OCI-LY7 (cell line): ENCODE data around the gene ELP1. TPM values are rescaled to one million over a fixed set of nuclear protein-coding genes. Genes with fewer than 3 reads are reported as not detected.

Experiments used
- small RNA-seq: library from RNA; depleted of rRNA; stranded (forward); fragments of <200 nt; gene quantifications from one replicate; pipeline ENCODE3, GENCODE V24; 2014
- total RNA-seq, 2 experiments: library from RNA; depleted of rRNA in 1 of 2; stranded (reverse); fragments of >200 nt in 1 of 2; shearing (Covaris generic) in 1 of 2; gene quantifications; 2 replicates each; pipeline ENCODE4 v1.2.3, GENCODE V29; 2014 to 2022

The ELP1 gene
- total RNA-seq, 2 experiments from 2014 or later, result 33.3 to 42.0 TPM

Small RNA genes lying within 50 kb of the gene (small RNA-seq; reads per million reads assigned to genes)
- not detected for gene AL359692.1

Other genes starting within 250 kb of the ELP1 start
- not detected in 2 replicates for gene ACTL7B, start 78.1 kb downstream of the ELP1 start, total RNA-seq (2014; rRNA removed; shearing (Covaris generic))
- gene ACTL7B, start 78.1 kb downstream of the ELP1 start, total RNA-seq (2022), result not detected in 2 replicates
- not detected in 2 replicates for gene ACTL7A, start 71.9 kb downstream of the ELP1 start, total RNA-seq (2014; rRNA removed; shearing (Covaris generic))
- gene ACTL7A, start 71.9 kb downstream of the ELP1 start, total RNA-seq (2022), result not detected in 2 replicates
- gene ABITRAM, start 276 bp upstream of the ELP1 start, total RNA-seq (2014; rRNA removed; shearing (Covaris generic)), result 7.0 and 7.5 TPM in 2 replicates
- 13.6 and 14.6 TPM in 2 replicates for gene ABITRAM, start 276 bp upstream of the ELP1 start, total RNA-seq (2022)
- 31.2 and 32.0 TPM in 2 replicates for gene CTNNAL1, start 79.4 kb upstream of the ELP1 start, total RNA-seq (2014; rRNA removed; shearing (Covaris generic))
- 35.3 and 38.5 TPM in 2 replicates for gene CTNNAL1, start 79.4 kb upstream of the ELP1 start, total RNA-seq (2022)
- gene TMEM245, start 185.8 kb upstream of the ELP1 start, total RNA-seq (2014; rRNA removed; shearing (Covaris generic)), result 19.4 and 22.0 TPM in 2 replicates
- 36.1 and 40.8 TPM in 2 replicates for gene TMEM245, start 185.8 kb upstream of the ELP1 start, total RNA-seq (2022)
- not detected in 2 replicates for gene FRRS1L, start 233.1 kb upstream of the ELP1 start, total RNA-seq (2014; rRNA removed; shearing (Covaris generic))
- not detected in 2 replicates for gene FRRS1L, start 233.1 kb upstream of the ELP1 start, total RNA-seq (2022)